Measurements from ENCODE around the gene DARS2.
"Not testable (repeated sequence)": the region's sequence is repeated elsewhere in the genome, so short reads cannot be mapped to it uniquely, and the experiment has no call there.

DARS2 gene

DNA sequence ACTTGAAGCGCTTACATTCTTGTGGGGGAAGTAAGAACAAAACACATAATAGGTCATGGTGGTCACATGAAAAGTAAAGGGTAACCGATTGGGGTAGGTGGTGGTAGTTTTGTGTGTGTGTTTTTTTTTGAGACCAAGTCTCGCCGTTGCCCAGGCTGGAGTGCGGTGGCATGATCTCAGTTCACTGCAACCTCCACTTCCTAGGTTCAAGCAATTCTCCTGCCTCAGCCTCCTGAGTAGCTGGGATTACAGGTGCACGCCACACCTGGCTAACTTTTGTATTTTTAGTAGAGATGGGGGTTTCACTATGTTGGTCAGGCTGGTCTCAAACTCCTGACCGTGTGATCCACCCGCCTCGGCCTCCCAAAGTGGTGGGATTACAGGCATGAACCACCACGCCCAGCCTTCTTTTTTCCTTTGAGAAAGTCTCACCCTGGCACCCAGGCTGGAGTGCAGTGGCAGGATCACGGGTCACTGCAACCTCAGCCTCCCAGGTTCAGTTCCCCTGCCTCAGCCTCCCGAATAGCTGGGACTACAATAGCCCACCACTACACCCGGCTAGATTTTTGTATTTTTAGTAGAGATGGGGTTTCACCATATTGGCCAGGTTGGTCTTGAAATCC is 37.8 kb downstream of the DARS2 start:
- peak; percentile 60 for DNase-seq

DNA sequence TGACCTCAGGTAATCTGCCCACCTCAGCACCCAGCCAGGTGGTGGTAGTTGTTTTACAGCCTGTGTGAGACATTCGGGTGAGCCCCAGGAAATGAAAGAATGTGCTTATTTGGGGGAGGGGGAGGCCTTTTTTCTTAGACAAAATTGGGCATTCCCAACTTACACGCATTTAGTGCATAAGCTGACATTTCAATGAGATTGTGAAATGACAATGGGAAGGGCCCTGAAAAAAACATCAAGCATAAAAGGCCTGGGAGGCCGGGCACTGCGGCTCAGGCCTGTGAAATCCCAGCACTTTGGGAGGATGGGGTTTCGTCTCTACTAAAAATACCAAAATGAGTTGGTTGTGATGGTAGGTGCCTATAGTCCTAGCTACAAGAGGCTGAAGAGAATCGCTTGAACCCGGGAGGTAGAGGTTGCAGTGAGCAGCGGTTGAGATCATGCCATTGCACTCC is 38.3 kb downstream of the DARS2 start:
- peak; percentile 61 for DNase-seq

DNA sequence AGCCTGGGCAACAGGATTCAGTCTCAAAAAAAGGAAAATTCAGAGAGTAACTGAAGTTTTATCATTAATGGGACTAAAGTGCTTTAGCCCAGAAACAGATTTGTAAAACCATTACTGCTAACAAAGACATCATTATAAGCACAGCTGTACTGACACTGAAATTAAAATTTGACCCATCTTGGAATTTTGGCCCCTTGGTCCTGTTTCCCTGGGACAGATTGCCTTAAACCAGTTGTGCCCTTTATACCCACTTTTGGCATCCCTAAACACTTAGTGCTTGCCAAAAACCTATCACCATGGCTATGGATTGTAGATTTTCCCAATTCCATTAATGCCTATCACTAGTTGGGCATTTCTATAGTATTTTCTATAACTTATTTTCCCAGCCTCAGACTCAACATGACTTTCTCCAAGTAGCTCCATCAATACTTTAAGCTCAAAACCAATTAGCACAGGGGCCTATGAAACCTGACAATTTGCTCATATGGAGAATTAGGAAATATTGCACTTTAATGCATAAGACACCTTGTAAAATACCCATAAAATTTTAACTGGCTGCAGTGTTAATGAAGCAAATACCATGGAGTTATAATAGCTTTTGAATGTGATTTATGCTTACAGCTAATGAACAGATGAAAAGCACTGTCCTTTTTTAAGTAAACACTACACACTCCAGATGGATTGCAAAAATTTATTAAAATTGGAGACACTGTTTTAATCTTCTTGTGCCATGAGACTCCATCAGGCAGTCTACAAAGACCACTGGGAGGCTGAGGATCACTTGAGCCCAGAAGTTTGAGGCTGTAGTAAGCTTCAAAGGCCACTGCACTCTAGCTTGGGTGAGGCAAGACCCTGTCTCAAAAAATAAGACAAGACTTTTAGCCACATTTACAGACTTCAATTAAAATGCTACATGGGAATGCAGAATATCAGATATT is 39.0 kb downstream of the DARS2 start:
- DNase-seq: peak; percentile 50

DNA sequence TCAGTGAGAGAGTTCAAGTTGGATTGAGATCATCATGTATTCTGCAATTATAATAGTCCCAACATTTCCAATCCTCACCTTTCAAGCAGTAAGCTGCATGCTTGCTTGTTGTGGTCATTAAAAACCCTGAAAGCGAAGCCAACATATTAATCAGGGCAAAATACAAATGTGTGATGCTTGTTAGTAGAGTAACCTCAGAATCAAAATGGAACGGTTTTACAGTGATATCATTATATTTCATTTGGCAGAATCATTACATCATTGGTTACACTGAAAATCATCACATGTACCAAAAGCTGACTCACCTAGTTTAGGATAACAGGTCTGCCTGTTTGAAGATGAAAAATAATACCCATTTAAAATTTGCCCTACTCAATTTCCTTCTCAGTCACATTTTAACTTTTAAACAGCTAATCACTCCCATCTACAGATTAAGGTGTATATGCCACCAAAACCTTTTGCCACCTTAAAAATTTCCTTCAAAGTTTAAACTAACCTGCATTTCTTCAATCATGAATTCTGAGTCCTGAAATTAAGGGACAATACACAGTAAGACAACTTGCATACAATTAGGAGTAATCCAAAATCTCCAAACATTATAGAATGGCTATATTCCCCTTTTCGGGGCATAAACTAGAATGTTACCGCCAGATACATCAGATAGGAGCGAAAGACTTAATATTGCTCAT is 39.9 kb downstream of the DARS2 start:
- peak; percentile 21 for DNase-seq

DNA sequence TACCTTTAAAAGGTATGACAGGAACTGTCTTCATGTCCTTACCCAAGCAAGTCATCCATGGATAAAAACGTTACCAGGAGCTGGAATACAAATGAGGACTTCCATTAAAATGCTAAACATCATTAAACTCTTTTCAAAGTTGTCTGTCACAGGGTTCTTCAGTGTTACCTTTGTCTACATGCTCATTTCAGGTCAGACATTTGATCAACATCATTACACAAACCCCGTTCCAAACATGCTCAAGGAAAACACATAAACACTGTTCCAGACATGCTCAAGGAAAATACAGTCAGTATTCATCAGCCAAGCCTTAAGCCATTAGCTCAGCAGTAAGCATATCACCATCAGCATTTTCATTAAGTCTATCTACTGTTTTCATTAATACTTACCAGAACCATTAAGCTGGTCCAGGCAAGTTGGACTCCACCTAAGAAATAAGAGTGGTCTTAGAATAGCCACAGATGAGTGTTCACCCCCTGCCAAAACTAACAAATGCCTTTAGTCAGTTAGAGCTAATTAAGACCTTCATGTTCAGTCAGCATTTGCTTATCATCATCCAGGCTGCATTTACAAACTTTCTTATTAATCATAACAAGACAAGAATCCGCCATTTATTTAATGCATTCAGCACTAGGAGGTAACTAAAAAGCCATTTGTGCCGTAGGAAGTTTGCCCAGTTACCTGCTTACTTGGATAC is 41.1 kb downstream of the DARS2 start:
- peak; percentile 25 for DNase-seq

DNA sequence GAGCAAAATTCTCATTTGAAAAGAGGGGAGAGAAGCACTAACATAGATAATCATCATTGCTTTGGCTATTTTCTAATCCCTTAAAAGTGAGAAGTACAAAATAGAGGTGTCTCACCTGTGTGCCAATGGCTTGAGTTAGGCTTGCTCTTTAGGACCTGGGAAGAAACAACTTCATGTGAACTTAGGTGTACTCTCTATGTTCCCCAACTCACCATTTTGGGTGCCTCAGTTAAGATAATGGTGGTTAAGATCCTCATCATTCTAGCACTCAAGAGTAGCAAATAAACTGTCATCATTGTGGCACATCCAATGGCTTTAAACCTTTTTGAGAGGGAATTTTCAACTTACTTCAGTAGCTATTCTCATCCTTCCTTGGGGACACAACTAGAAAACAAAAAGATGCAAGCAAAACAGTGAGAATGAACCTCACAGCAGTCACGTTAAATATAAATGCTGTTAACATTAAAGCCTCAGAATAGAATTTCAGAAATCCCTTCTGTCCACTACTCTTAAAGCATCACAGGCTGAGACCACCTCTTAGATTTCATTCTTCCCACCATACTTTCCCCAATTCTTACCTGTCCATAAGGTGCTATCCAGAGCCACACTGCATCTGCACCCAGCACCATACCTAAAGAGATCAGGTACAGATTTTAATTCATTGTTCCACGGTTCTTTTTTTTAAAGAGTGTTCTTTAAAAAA is 42.1 kb downstream of the DARS2 start:
- DNase-seq: peak; percentile 20

DNA sequence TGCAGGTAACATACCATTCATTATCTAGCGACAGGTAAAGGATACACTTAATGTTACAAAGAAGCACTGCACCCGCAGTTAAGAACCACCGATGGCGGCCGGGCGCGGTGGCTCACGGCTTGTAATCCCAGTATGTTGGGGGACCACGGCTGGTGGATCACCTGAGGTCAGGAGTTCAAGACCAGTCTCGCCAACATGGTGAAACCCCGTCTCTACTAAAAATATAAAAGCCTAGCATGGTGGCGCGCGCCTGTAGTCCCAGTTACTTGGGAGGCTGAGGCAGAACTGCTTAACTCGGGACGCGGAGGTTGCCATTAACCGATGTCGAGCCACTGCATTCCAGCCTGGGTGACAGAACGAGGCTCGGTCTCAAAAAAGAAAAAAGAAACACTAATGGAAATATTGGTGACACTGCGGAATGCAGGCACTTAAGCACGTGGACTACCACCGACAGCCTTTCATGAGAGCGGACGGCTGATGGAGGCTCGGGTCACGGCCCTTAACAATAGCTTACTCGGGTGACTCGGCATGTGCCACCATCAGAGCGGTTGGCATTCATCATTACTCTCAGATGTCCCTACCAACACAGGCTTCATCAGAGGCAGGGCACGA is 42.8 kb downstream of the DARS2 start:
- DNase-seq: no peak

DNA sequence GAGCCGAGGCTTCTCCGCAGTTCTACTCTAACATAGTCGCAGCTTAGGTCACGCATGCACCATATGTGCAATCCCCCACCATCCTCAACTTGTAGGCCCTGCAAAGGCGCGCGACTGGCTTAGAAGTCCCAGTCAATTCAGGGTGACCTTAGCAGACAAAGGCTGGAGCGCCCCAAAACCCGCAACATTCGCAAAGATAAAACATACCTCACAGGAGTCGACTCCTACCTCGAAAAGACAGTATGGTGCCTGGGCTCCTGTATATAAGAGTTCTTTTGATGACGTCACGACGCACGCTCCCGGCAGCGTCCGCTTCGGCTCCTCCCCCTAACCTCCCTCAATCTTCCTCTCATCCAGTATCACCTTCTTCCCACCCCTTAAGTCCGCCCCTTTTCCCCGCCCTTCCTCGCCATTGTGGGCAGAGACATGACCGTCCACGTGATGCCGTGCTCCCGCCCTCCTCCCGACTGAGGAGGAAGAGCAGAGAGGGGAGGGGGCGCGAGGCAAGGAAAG is 43.3 kb downstream of the DARS2 start, which contains the start of gene GAS5:
Gene GAS5 (minus strand): TSS at position 237 of the 513 bp plus-strand sequence.
- peak; percentile 100 for DNase-seq

DNA sequence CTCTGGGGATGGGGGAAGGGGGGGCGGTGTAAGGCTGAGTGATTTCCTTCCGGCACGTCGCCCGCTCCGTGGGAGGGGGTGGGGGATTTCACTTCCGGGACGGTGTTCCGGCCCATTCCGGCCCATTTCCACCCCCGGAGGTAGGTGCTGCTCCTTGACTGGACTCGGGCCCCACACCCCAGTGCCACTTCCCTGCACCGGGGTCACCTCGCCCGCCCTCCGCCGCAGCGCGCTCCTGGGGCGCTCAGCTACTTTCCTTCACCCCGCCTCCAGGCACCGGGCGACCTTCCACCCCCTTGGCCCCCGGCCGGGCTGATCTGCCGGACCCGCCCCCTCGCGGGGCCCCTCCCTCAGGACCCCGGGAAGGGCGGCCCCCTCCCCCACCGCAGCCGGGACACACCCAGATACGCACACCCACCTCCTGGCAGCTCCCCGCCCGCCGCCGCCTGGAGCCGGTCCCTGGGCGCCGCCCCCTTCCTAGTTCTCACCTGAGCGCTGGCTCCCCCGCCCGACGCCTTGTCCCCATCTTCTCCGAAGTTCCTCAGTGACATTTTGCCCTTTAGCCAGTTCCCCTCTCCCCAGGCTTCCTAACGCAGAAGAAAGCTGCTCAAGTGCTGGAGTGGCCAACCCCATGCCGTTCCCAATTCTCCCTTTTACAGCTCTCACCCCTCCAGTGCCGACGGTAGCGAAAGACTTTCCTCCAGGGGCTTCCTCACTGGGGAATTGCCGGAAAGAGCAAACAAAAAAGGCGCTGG is 44.0 kb downstream of the DARS2 start, which contains the start of gene ZBTB37:
Gene ZBTB37 (plus strand): TSS at position 115 of the 755 bp plus-strand sequence. CDS start 1,846 bp downstream, outside the sequence.
- no peak for DNase-seq

DNA sequence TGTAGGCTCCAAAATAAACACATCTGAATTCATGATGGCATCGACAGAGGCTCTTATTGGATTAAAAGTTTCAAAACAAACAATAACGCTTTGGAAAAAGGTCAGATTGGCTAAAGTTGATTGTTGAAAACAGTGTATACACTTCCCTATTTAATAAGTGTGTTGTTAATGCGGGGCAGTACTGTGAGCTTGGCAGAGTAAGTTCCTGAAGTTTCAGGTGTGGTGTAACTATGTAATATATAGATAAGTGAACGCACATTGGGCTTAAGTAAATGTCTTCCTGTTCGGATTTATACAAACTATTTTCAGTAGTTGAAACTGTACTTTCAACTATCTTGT is 44.5 kb downstream of the DARS2 start:
- no peak for DNase-seq

DNA sequence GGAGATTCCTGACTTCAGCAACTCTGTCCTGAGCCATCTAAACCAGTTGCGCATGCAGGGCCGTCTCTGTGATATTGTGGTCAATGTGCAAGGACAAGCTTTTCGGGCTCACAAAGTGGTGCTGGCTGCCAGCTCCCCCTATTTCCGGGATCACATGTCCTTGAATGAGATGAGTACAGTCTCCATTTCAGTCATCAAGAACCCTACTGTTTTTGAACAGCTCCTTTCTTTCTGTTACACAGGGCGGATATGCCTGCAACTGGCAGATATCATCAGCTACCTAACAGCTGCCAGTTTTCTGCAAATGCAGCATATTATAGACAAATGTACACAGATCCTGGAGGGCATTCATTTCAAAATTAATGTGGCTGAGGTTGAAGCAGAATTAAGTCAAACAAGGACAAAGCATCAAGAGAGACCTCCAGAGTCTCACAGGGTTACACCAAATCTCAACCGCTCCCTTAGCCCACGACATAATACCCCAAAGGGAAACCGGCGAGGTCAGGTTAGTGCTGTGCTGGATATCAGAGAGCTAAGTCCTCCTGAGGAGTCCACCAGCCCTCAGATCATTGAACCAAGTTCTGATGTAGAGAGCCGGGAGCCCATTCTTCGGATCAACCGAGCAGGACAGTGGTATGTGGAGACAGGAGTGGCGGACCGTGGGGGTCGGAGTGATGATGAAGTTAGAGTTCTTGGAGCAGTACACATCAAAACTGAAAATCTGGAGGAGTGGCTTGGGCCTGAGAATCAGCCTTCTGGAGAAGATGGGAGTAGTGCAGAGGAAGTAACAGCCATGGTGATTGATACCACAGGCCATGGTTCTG is 46.0 kb downstream of the DARS2 start:
- no peak for DNase-seq

DNA sequence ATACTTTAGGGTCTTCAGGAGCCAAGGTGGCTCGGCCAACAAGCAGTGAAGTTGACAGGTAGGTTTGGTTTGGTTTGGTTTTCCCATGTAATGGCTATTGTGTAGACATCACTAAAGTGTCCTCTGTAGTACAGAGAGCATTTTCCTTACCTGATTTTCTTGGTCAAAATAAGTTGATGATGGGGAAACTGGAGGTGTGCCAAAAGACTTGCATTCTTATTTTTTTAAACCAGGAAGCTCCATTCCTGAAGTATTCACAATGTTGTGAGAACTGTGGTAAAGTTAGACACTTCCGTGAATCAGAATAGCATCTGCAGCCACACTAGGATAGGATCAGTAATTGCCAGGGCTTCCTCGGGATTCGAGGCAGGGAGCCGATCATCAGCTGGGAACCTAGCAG is 46.6 kb downstream of the DARS2 start:
- no peak for DNase-seq

DNA sequence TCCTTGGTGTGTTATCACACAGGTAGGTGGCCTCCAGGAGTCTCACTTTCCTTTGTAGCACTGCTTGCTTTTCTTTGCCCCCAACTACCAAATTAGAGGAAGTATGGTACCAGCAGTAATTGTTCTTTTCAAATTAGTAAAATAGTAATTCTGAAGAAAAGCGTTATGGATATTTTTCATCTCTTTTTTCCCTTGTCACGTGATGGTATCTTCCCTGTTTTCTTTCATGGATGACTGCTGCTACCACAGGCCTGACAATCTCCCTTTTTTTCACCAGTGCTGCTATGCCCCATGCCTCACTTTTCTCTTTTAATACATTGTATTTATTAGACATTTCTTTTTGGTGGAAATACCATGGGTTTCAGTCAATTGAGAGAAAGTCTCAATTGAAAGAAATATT is 47.0 kb downstream of the DARS2 start:
- no peak for DNase-seq

DNA sequence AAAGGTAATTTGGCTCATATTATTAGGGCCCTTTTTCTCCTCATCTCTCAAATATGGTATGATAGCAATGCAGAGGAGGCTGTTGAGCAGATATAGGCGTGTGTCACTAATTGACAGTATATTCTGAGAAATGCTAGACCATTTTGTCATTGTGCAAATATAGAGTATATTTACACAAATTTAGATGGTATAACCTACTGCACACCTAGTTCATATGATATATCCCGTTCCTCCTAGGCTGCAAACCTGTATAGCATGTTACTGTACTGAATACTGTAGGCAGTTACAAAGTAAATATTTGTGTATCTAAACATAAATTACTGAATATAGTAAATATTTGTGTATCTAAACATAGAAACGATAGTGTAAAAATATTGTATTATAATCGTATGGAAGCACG is 52.3 kb downstream of the DARS2 start:
- no peak for DNase-seq

DNA sequence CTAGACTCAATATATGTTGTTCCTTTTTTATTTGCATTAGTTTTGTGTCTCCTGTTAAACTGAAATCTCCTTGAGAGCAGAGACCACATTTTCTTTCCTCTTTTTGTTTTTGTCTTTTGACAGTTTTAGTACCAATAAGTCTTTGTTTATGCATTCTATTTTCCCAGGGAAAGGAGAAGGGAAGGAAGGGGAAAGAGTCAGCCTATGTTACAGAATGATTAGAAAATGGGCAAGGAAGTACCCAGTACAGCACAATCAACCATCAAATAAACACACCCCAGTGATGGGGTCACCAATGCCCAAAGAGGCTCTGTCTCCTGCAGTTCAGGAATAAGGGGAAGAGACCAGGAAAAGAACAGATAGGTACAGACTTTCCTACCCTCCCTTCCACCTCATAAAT is 53.8 kb downstream of the DARS2 start:
- no peak for DNase-seq

DNA sequence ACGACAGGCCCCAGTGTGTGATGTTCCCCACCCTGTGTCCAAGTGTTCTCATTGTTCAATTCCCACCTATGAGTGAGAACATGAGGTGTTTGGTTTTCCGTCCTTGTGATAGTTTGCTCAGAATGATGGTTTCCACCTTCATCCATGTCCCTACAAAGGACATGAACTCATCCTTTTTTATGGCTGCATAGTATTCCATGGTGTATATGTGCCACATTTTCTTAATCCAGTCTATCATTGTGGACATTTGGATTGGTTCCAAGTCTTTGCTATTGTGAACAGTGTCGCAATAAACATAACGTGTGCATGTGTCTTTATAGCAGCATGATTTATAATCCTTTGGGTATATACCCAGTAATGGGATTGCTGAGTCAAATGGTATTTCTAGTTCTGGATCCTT is 56.6 kb downstream of the DARS2 start:
- not testable (repeated sequence) for DNase-seq

DNA sequence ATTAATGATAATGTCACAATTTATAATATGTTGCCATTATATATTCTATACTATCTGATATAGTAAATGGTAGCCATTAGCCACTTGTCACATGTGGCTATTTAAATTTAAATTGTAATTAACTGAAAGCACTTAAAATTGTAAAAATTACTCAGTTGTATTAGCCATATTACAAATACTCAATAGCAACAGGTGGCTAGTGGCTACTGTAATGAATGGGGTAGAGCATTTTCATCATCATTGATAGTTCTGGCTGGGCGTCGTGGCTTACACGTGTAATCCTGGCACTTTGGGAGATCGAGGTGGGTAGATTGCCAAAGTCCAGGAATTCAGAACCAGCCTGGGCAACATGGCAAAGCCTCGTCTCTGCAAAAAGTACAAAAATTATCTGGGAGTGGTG is 60.2 kb downstream of the DARS2 start:
- no peak for DNase-seq

DNA sequence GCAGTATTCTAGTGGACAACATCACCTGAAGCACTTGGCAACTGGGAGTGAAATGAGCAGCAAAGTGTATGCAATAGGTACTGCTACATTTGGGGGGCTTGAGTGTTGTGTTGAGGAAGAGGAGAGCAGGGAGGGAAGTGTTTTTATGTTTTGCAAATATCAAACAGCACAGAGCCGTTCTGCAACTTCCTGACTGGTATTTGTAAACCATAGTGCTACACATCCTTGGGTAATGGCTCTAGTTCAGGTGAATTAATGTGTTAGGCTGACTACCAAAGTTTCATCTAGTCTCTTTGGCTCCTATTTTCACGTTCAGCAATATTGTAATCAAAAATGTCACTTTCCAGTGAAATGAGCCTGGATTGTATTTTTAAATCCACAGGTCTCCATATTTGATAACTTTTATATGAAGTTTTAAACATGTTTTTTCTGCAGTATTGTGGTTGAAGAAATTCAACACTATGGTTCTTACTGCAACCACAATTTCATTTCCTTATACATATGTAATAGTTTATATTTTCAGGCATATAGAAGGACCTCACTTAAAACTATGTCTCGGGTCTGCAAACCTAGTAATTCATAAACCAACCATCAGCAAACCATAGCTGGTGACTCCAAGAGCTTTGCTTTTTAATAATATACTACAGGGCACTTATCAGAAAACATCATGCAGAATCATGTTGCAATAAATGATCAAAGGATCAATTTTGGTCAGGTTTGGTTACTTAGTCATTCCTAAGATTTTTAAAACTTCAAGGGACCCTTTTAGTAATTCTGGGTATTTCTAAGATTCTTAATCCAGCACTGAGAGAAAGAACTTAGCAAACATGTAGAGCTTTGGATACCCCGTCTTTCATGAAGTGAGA is 62.5 kb downstream of the DARS2 start:
- no peak for DNase-seq

DNA sequence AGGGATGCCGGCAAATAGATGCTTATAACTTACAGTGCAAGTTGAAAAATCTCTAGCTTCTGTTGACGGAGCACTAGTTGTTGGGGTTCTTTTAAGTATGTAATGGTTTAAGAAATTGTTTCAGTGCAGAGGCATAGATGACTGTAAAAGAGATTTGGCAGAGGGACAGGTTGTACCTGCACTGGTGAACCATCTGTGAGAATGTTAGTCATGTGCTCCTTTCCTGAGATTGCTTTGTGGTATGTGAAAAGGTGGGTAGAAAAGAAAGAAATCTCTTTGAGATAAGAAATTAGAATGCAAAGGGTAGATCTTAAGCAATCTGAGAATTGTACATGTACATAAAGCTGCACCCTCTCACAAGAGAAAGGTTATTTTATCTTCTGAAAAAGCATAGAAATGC is 63.2 kb downstream of the DARS2 start:
- no peak for DNase-seq
